OCI-LY7 (cell line): ENCODE results near the gene NAA50. TPM values are rescaled to one million over a fixed set of nuclear protein-coding genes. Genes with fewer than 3 reads are reported as not detected.

ENCODE experiments used
- BruUV-seq: library from RNA; stranded (reverse); fragments of 400-500 nt; replicated peaks from 2 replicates; lab custom pipeline; 2021; lab: Mats Ljungman, UMichigan
- CTCF ChIA-PET: fragments of 300-600 bp; sonication (Branson Sonifier 250); formaldehyde crosslinking; loops from one replicate; lab custom pipeline; 2022; ENCODE audit warnings: antibody characterized with exemption; ENCODE audit not compliant: unreplicated experiment; lab: Charles Lee
- POLR2A ChIA-PET: fragments of 300-600 bp; sonication (Branson Sonifier 250); formaldehyde crosslinking; loops from one replicate; lab custom pipeline; 2022; ENCODE audit warnings: antibody characterized with exemption; lab: Charles Lee
- DNase-seq: peaks from one replicate; pipeline ENCODE4 v3.0.0-alpha.2; 2015; ENCODE audit warnings: low spot score
- H2AFZ ChIP-seq: fragments of 200-600 bp; sonication (generic), shearing (Covaris generic); 2 replicates; pipeline ENCODE4 v1.6.1; 2014; ENCODE audit warnings: mild to moderate bottlenecking, antibody characterized with exemption, low read length, moderate library complexity
- H3K27ac ChIP-seq: fragments of 200-600 bp; sonication (generic); 2 replicates; pipeline ENCODE4 v1.5.1; 2014; ENCODE audit warnings: mixed run types, low read depth, mild to moderate bottlenecking, moderate library complexity, low read length, inconsistent platforms; ENCODE audit not compliant: poor library complexity, severe bottlenecking
- H3K36me3 ChIP-seq: fragments of 200-600 bp; sonication (generic); 2 replicates; pipeline ENCODE4 v1.6.1; 2014; ENCODE audit warnings: mild to moderate bottlenecking, antibody characterized with exemption, low read length, moderate library complexity, mixed read lengths; ENCODE audit not compliant: insufficient read depth
- H3K4me1 ChIP-seq: fragments of 200-600 bp; sonication (generic); 2 replicates; pipeline ENCODE4 v1.5.1; 2014; ENCODE audit warnings: mild to moderate bottlenecking, low read length; ENCODE audit not compliant: insufficient read depth, poor library complexity, severe bottlenecking
- H3K4me2 ChIP-seq: fragments of 200-600 bp; sonication (generic); 2 replicates; pipeline ENCODE4 v1.6.1; 2014; ENCODE audit warnings: mild to moderate bottlenecking, low read length
- H3K4me3 ChIP-seq: fragments of 200-600 bp; sonication (generic); 2 replicates; pipeline ENCODE4 v1.5.1; 2014; ENCODE audit warnings: mild to moderate bottlenecking, low read depth, low read length; ENCODE audit not compliant: poor library complexity, severe bottlenecking
- H3K79me2 ChIP-seq: fragments of 200-600 bp; sonication (generic); 2 replicates; pipeline ENCODE4 v1.6.1; 2016; ENCODE audit warnings: low read depth, mild to moderate bottlenecking, low read length, moderate library complexity, mixed read lengths; ENCODE audit not compliant: insufficient read depth
- H3K9me2 ChIP-seq: fragments of 200-600 bp; sonication (generic); 2 replicates; pipeline ENCODE4 v1.6.1; 2016; ENCODE audit warnings: mild to moderate bottlenecking, low read length, mixed read lengths; ENCODE audit not compliant: insufficient read depth
- H3K9me3 ChIP-seq: fragments of 200-600 bp; sonication (generic); 2 replicates; pipeline ENCODE4 v1.6.1; 2014; ENCODE audit warnings: mild to moderate bottlenecking, mixed run types, low read length, mixed read lengths
- H4K20me1 ChIP-seq: fragments of 200-600 bp; sonication (generic); 2 replicates; pipeline ENCODE4 v1.6.1; 2014; ENCODE audit warnings: mild to moderate bottlenecking, antibody characterized with exemption, low read length, moderate library complexity, mixed read lengths; ENCODE audit not compliant: insufficient read depth
- CTCF ChIP-seq: fragments of 200-600 bp; sonication (generic); conservative IDR thresholded peaks from 2 replicates; pipeline ENCODE4 v1.5.1; 2014; ENCODE audit warnings: mild to moderate bottlenecking, antibody characterized with exemption, low read length, moderate library complexity, mixed read lengths
- EZH2phosphoT487 ChIP-seq: fragments of 200-600 bp; sonication (generic); IDR thresholded peaks from 2 replicates; pipeline ENCODE4 v1.6.1; 2018; ENCODE audit warnings: low read depth, borderline replicate concordance, mild to moderate bottlenecking, mixed run types, antibody characterized with exemption, low read length, moderate library complexity, mixed read lengths
- intact Hi-C: fragments of 100-400 bp; cut with micrococcal nuclease; formaldehyde crosslinking; loops from one replicate; pipeline ENCODE4 v1.10.0; 2022; ENCODE audit not compliant: unreplicated experiment
- total RNA-seq, 2 experiments: library from RNA; depleted of rRNA in 1 of 2; stranded (reverse); fragments of >200 nt in 1 of 2; shearing (Covaris generic) in 1 of 2; gene quantifications; 2 replicates each; pipeline ENCODE4 v1.2.3, GENCODE V29; 2014 to 2022

NAA50 gene
- total RNA-seq, 2 experiments from 2014 or later: 172 to 223 TPM

- H3K4me1 ChIP-seq: no peaks in the 10 kb centered on the region
- POLR2A ChIA-PET: interaction anchor here (1.4 kb wide), 1 partner anchor 9 kb away, joined by 3 read pairs; no protein-coding TSS in a partner anchor
Observed at GRCh38 chr3:113794526-113794925, 48.5 kb upstream of the NAA50 start.

GRCh38 chr3:113791381-113791780 lies 45.3 kb upstream of the NAA50 start:
- H3K9me3 ChIP-seq: no peaks in the 10 kb centered on the region
- H3K79me2 ChIP-seq: no peaks in the 10 kb centered on the region
- POLR2A ChIA-PET: interaction anchor here (0.7 to 1.2 kb wide), 3 partner anchors 51 to 827 kb away, joined by 3 to 6 read pairs (median 5); no protein-coding TSS in a partner anchor
- H3K4me2 ChIP-seq: no peak overlapping the region
- no peaks in the 10 kb centered on the region for H4K20me1 ChIP-seq
- no TSS peak for BruUV-seq
- intact Hi-C loops: no loop called here
- DNase-seq: no peak
- no peak overlapping the region for H2AFZ ChIP-seq
- H3K4me1 ChIP-seq: no peaks in the 10 kb centered on the region
- CTCF ChIA-PET: no interaction called here
- peaks cover 66% of the 10 kb centered on the region for H3K36me3 ChIP-seq
- no peak for TF ChIP-seq EZH2phosphoT487
- no peak for TF ChIP-seq CTCF
- H3K4me3 ChIP-seq: no peak overlapping the region
- no peaks in the 10 kb centered on the region for H3K9me2 ChIP-seq
- no peak overlapping the region for H3K27ac ChIP-seq

More at GRCh38 chr3:113794526-113794925, 48.5 kb upstream of the NAA50 start:
- Histone ChIP-seq H3K4me3 (no peak overlapping the region), H4K20me1 (no peaks in the 10 kb centered on the region), H2AFZ (no peak overlapping the region), H3K27ac (no peak overlapping the region), H3K4me2 (no peak overlapping the region), H3K79me2 (no peaks in the 10 kb centered on the region), H3K9me3 (no peaks in the 10 kb centered on the region), H3K9me2 (no peaks in the 10 kb centered on the region), H3K36me3 (peaks cover 69% of the 10 kb centered on the region)
- no TSS peak for BruUV-seq
- intact Hi-C loops: no loop called here
- no peak for DNase-seq
- TF ChIP-seq CTCF: no peak
- no peak for TF ChIP-seq EZH2phosphoT487
- CTCF ChIA-PET: no interaction called here

DNA sequence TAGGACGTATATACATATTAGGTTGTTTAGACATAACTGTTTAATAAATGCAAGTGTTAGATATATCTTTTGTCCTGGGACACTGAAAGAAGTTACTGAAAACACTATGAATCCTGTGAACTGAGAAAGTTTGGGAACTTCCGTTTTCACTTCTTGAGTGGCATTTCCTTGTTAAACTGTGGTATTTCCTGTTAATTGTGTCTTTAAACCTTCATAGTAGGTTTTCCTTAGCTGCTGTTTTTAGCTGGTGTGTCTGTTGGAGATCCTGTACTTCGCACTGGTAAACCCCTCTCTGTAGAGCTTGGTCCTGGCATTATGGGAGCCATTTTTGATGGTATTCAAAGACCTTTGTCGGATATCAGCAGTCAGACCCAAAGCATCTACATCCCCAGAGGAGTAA lies 37.9 kb upstream of the NAA50 start:
- H3K4me1 ChIP-seq: peaks cover 10% of the 10 kb centered on the region
- ChIA-PET CTCF (no interaction called here), POLR2A (no interaction called here)
- H3K27ac ChIP-seq: no peak overlapping the region
- no peak overlapping the region for H3K4me3 ChIP-seq
- H3K9me3 ChIP-seq: no peaks in the 10 kb centered on the region
- H4K20me1 ChIP-seq: no peaks in the 10 kb centered on the region
- H3K9me2 ChIP-seq: no peaks in the 10 kb centered on the region
- no TSS peak for BruUV-seq
- H3K4me2 ChIP-seq: no peak overlapping the region
- DNase-seq: no peak
- H3K36me3 ChIP-seq: peaks cover 48% of the 10 kb centered on the region
- intact Hi-C loops: no loop called here
- no peaks in the 10 kb centered on the region for H3K79me2 ChIP-seq
- TF ChIP-seq CTCF (no peak), EZH2phosphoT487 (no peak)
- H2AFZ ChIP-seq: no peak overlapping the region
